Measurements from ENCODE around the gene FHDC1. TPM values are rescaled to one million over a fixed set of nuclear protein-coding genes. Genes with fewer than 3 reads are reported as not detected.

The FHDC1 gene
- total and polyA plus RNA-seq, 10 of the 15 experiments (the other 5 are each of a cell fraction or from before 2014, with no cell fraction given), result 0.04 to 0.12 (median 0.06) TPM; not detected in 3

DNA sequence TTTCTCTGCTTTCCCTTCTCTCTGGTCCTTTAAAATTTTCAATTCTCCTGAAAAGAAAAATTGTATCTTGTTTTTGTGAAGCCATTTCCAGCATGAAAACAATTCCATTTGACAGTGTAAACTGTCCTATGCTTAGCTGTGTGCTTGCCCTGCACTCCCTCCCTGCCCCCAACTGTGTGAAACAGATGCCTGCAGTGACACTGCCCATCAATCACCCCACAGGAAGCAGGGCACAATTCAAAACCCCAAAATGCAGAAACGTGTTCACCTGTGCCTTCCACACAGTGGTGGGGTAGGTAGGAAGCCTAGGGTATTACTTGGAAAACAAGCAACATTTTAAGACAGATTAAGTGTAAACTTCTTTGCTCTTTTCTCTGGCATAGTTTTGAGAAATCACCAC, 6.2 kb upstream of the FHDC1 start:
- ChIA-PET RAD21 (ENCODE audit: unreplicated experiment) (no interaction called here), POLR2A (no interaction called here), CTCF (interaction anchor here (1.4 kb wide), 1 partner anchor 198 kb away, joined by 3 read pairs; no protein-coding TSS in a partner anchor), SMC1A (ENCODE audit: uncharacterized antibody, unreplicated experiment) (no interaction called here)
- FAIRE-seq (no peak), ATAC-seq (no peak; the same call in 2 of the 3 replicates), DNase-seq (ENCODE audit: low read depth, low spot score) (no peak)
- Histone ChIP-seq H3K9ac (ENCODE audit: control insufficient read depth, insufficient read depth, low read length) (no peak overlapping the region), H3K27ac (ENCODE audit: control insufficient read depth, insufficient read depth) (no peak overlapping the region), H3K4me2 (ENCODE audit: control insufficient read depth, insufficient read depth) (no peak overlapping the region), H3K4me3 (no peak overlapping the region), H3K36me3 (ENCODE audit: control insufficient read depth in 2 of 2, insufficient read depth in 2 of 2, low read length in 1 of 2) (no peaks in the 10 kb centered on the region), H4K20me1 (ENCODE audit: control insufficient read depth, insufficient read depth) (no peaks in the 10 kb centered on the region), H3K4me1 (ENCODE audit: control insufficient read depth, insufficient read depth, low read length) (peaks cover 6% of the 10 kb centered on the region; the same call in 1 of the 2 replicates), H3K27me3 (replicated peaks in 1 of 2; ENCODE audit: control insufficient read depth in 2 of 2, insufficient read depth in 2 of 2, low read length in 1 of 2) (peaks cover 3 to 6% of the 10 kb centered on the region in 2 experiments; a peak in 3 of 4 replicates), H3K9me3 (replicated peaks; ENCODE audit: control insufficient read depth, insufficient read depth, low read length) (no peaks in the 10 kb centered on the region; the same call in 2 of the 3 replicates), H2AFZ (ENCODE audit: control insufficient read depth, low read depth, low read length) (no peak overlapping the region), H3K79me2 (ENCODE audit: control insufficient read depth, insufficient read depth, low read length) (no peaks in the 10 kb centered on the region)
- WGBS (ENCODE audit: insufficient coverage, insufficient replicate concordance, low lambda C conversion rate, missing lambda C conversion rate), result 0% methylated on average over 1 of the region's 1 CpG
- intact Hi-C loops (cut with micrococcal nuclease; ENCODE audit: unreplicated experiment) (no loop called here), in situ Hi-C loops (cut with MboI) (no loop called here)
- TF ChIP-seq ZNF622 (IDR thresholded peaks at IDR 0.05) (no peak), RAD21 (IDR thresholded peaks at IDR 0.05; ENCODE audit: insufficient read depth, low read depth, low read length) (no peak), HCFC1 (IDR thresholded peaks at IDR 0.05; ENCODE audit: low read length) (no peak), ZNF217 (IDR thresholded peaks at IDR 0.05) (no peak), CREM (IDR thresholded peaks at IDR 0.05; ENCODE audit: low read depth) (no peak), CHD4 (IDR thresholded peaks at IDR 0.05) (no peak), LARP7 (IDR thresholded peaks at IDR 0.05) (no peak)
- TF ChIP-seq, protein P1, sequence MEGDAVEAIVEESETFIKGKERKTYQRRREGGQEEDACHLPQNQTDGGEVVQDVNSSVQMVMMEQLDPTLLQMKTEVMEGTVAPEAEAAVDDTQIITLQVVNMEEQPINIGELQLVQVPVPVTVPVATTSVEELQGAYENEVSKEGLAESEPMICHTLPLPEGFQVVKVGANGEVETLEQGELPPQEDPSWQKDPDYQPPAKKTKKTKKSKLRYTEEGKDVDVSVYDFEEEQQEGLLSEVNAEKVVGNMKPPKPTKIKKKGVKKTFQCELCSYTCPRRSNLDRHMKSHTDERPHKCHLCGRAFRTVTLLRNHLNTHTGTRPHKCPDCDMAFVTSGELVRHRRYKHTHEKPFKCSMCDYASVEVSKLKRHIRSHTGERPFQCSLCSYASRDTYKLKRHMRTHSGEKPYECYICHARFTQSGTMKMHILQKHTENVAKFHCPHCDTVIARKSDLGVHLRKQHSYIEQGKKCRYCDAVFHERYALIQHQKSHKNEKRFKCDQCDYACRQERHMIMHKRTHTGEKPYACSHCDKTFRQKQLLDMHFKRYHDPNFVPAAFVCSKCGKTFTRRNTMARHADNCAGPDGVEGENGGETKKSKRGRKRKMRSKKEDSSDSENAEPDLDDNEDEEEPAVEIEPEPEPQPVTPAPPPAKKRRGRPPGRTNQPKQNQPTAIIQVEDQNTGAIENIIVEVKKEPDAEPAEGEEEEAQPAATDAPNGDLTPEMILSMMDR (IDR thresholded peaks at IDR 0.05 in 2 of 3, conservative IDR thresholded peaks at IDR 0.05 in 1 of 3; ENCODE audit: control insufficient read depth in 2 of 3, extremely low read depth in 1 of 3, insufficient read depth in 1 of 3, low read depth in 3 of 3, low read length in 3 of 3), result no peak
- BruUV-seq (replicated peaks), result no TSS peak
